T-helper 9 cell (primary cell): Measurements from ENCODE around the gene MUCL3.
"Not testable (repeated sequence)": the region's sequence is repeated elsewhere in the genome, so short reads cannot be mapped to it uniquely, and the experiment has no call there.

Source experiments
- DNase-seq: peaks from one replicate; pipeline ENCODE4 v3.0.0-alpha.2; 2020

Gene MUCL3

DNA sequence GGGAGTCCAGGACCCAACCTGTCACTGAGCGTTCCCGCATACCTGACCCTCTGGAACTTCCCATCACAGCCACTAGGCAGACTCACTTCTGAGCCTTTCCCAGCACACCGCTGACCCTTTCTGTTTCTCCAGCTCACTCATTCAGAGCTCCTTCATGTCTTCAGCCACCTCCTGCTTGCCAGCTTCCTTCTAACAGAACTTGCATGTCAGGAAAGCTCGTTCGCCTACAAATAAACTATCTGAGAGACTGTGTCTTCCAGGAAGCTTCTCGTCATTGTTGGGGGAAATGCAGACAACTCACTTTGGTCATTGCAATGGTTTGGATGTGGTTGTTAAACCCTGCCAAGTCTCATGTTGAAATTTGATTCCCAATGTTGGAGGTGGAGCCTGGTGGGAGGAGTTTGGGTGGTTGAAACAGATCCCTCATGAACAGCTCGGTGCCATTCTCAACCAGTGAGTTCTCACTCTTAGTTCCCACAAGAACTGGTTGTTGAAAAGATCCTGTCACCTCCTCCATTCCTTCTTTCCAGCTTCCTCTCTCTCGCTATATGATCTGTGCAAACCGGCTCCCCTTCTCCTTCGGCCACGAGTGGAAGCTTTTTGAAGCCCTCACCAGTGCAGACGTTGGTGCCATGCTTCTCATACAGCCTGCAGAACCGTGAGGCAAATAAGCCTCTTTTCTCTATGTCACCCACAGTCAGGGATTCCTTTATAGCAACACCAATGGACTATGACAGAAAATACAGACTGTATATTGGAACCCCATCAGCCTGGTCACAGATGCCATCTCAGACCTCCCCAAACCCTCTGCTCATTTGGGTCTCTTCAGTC is 41.4 kb downstream of the MUCL3 start:
- DNase-seq, result no peak

DNA sequence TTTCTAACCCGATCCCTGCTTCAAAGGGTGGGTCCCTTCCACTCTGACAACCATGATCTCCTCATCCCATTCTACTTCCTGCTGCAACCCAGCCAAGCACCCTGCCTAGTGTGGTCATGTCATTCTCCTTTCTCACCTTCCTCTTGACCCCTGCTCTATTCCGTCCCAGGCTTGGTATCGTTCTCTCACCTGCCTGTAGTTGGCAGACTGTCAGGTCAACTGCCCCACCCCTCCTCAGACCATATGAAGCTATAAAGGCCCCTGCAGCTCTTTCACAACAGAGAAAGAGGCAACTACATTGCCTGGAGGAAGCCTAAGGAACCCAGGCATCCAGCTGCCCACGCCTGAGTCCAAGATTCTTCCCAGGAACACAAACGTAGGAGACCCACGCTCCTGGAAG is 42.7 kb downstream of the MUCL3 start, which contains the start of gene MUC21:
MUC21 (plus strand) TSS at position 280 of the 400 bp plus-strand sequence. CDS start 241 bp downstream, outside the sequence.
- DNase-seq, result no peak

DNA sequence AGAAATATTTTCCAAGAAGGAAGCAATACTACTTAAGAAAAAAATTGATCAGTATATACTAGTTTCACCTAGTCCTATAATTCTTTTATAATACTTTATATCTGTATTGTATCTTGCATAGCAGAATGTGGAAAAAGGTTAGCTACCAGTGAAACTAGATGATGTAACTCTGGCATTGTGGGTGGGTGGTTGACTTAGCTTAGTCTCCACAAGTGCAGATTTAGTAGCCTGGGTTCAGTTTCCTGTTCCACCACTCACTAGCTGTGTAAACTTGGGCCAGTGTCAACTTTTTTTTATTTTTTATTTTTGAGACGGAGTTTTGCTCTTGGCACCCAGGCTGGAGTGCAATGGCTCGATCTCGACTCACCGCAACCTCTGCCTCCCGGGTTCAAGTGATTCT is 44.7 kb downstream of the MUCL3 start:
- no peak for DNase-seq

DNA sequence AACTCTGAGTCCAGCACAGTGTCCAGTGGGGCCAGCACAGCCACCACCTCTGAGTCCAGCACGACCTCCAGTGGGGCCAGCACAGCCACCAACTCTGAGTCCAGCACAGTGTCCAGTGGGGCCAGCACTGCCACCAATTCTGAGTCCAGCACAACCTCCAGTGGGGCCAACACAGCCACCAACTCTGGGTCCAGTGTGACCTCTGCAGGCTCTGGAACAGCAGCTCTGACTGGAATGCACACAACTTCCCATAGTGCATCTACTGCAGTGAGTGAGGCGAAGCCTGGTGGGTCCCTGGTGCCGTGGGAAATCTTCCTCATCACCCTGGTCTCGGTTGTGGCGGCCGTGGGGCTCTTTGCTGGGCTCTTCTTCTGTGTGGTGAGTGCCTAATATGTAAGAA is 46.5 kb downstream of the MUCL3 start:
- no peak for DNase-seq

DNA sequence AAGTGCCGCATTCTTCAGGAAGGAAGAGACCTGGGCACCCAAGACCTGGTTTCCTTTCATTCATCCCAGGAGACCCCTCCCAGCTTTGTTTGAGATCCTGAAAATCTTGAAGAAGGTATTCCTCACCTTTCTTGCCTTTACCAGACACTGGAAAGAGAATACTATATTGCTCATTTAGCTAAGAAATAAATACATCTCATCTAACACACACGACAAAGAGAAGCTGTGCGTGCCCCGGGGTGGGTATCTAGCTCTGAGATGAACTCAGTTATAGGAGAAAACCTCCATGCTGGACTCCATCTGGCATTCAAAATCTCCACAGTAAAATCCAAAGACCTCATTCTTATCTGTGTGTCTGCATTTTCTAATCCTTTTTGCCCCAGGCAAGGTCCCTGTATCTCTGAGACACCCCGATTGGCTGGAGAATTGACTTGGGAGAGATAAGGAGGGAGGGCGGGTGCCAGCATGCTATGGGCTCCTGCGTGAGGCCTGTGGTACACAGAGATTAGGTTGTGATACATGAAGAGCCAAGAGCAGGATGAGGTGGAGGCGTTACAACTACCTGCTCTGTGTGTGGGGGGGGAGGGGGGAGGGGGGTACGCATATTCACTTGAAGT is 47.5 kb downstream of the MUCL3 start:
- DNase-seq, result no peak

DNA sequence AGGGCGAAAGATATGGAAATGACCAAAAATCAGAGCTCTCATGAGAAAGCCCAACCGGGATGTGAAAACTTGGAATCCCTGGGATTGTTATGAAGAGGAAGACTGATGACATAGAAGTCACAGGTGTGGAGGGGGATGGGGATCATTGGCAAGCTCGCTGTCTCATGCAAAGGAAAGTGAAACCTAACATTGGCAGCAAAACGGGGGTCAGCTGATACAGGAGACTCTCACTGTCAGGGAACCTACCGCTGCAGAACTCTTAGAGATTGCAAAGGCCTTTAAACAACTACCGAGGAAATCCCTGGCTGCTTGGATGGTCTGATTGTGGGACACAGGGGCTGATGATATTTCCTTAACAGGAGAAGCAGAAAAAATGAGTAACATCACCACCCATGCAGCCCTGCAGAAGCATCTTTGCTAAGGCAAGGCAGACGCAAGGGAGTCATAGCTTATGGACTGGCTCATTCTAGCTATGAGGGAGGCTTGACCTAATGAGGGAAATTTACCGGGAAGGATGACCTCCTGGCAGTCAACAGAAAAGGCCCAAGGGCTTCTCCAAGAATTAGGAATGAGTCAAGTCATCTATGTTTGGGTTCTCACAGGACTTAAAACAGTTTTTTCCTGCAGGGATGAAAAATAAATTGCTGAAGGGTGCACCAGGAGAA is 49.8 kb downstream of the MUCL3 start:
- no peak for DNase-seq

DNA sequence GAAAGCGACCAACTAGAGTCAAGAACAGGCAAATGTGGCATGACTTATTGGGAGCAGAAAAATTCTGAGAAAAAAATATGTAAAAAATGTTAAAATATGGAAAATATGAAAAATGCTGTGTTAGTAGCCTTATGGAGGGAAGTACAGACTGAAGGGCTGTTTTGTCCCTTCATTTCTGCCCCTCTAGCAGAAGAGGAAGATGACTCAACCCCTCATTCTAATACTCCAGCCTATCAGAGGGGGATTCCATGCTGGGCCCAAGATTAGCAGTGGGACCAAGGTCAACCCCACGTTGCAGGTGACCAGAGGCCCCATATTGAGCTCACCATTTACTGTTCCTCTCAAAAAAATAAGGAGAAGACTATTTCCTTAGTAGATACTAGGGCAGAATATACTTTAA is 51.1 kb downstream of the MUCL3 start:
- no peak for DNase-seq

DNA sequence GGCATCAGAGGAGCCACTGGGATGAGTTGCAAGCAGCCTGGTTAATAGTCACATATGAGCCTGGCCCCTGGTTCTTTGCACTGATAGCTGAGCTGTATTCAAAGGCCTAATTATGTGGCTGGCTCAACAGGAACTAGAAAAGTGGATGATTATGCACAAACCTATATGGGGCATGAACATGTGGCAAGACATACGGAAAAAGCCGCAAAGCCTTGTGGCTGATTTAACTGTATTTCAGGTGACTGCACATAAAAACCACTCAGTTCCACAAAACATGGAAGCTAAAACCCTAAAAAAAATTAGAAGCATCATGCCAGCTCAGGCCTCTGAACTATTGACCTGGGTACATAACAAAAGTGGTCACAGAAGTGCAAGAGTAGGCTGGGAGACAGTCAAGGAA is 56.5 kb downstream of the MUCL3 start:
- no peak for DNase-seq

DNA sequence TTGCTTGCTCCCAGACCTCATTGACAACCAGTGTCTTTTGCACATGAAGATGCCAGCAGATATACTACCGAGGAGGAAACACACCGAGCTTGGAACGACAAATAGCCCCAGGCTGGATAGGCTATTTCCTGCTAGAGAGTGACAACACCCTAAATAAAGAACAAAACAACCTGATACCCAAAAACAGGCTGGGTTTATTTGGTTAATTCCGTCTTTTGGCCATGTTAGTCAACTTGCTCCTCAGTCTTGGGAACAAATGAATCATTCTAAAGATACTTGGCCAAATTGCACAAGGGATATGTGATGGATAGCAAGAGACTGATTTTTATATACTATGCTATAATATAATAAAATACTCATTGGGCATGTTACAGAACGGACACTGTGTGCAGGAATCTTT is 58.0 kb downstream of the MUCL3 start:
- no peak for DNase-seq

DNA sequence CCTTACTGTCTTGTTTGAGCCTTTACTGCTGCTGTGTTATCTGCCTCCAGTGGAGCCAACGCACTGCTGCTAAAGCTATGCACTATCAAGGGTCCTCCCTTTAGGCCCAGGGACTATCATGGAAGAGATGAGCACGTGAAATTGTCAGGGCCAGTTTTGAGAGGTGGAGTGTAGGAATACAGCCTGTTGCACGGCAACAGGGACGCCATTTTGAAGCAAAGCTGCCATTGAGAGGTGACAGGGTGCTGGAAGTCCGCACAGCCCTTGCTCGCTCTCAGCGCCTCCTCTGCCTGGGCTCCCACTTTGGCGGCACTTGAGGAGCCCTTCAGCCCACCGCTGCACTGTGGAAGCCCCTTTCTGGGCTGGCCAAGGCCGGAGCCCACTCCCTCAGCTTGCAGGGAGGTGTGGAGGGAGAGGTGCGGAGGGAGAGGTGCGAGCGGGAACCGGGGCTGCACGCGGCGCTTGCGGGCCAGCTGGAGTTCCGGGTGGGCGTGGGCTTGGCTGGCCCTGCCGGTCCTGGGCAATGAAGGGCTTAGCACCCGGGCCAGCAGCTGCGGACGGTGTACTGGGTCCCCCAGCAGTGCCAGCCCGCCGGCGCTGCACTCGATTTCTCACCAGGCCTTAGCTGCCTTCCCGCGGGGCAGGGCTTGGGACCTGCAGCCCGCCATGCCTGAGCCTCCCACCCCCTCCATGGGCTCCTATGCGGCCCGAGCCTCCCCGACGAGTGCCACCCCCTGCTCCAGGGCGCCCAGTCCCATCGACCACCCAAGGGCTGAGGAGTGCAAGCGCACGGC is 59.5 kb downstream of the MUCL3 start:
- DNase-seq, result not testable (repeated sequence)

DNA sequence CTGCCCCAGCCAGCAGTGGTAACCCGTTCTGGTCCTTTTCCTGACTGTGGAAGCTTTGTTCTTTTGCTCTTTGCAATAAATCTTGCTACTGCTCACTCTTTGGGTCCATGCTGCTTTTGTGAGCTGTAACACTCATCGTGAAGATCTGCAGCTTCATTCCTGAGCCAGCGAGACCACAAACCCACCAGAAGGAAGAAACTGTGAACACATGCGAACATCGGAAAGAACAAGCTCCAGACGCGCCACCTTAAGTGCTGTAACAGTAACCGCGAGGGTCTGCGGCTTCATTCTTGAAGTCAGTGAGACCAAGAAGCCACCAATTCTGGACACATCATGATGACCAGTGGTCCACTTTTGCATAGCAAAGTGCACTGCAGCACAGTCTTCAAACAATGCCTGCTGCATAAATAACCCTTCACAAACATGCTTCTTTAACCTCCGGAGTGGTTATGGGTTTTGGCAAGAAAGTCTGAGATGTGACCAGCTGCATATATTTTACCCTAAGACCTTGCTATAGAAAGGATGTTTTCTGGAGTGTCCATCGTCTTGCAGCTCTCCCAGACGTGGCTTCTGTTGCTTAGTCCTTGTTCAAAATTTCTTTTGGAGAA is 60.6 kb downstream of the MUCL3 start:
- DNase-seq, result no peak

DNA sequence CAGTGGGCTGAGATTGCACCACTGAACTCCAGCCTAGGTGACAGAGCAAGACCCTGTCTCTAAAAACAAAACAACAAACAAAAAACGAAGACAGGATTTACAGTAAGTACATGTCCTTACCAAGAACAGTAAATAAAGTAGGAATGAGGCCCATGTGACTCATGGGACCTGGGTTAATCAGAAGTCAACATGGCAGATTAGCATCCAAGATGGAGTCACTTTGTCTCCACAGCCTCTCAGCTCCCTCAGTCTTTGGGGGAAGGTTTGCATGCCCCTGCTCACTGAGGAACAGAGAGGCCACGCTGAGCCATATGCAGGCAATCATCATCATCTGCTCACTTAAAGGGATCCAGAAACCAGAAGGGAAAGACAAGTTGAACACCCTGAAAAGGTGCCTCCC is 61.7 kb downstream of the MUCL3 start:
- DNase-seq, result no peak
